Epithelial cell of esophagus (primary cell): Measurements from ENCODE around the gene NINL.
"Not testable (repeated sequence)": the region's sequence is repeated elsewhere in the genome, so short reads cannot be mapped to it uniquely, and the experiment has no call there.

ENCODE experiments used
- DNase-seq: peaks from one replicate; pipeline ENCODE4 v3.0.0; 2010; ENCODE audit warnings: low read depth
- H3K4me3 ChIP-seq: 2 replicates; pipeline ENCODE4 v1.5.1; 2011; ENCODE audit warnings: mild to moderate bottlenecking, low read length, control low read depth
- CTCF ChIP-seq: IDR thresholded peaks from 2 replicates; pipeline ENCODE4 v1.5.1; 2011; ENCODE audit warnings: low read depth, mild to moderate bottlenecking, low read length, control low read depth, inconsistent platforms; ENCODE audit not compliant: insufficient read depth; ENCODE audit errors: missing control alignments

The NINL gene

GRCh38 chr20:25584905-25585704 lies at the start of gene NINL:
TSS of gene NINL (minus strand) at chr20:25585531. CDS start at chr20:25526587, 58,944 bp downstream.
- DNase-seq: peak; percentile 62
- peak within 1 kb of the TSS; percentile 45 for H3K4me3 ChIP-seq
- no peak for TF ChIP-seq CTCF

- TF ChIP-seq CTCF: no peak
- peak; percentile 92 for DNase-seq
- no peak overlapping the region for H3K4me3 ChIP-seq
Measured at GRCh38 chr20:25632940-25633790, 47.8 kb upstream of the NINL start.

GRCh38 chr20:25630615-25631014 lies 45.3 kb upstream of the NINL start:
- H3K4me3 ChIP-seq, DNase-seq: not testable (repeated sequence)

- no peak for TF ChIP-seq CTCF
- DNase-seq: no peak
- H3K4me3 ChIP-seq: no peak overlapping the region
Measured at GRCh38 chr20:25629816-25630499, 44.6 kb upstream of the NINL start.

- no peak overlapping the region for H3K4me3 ChIP-seq
- no peak for TF ChIP-seq CTCF
- DNase-seq: no peak
Measured at GRCh38 chr20:25626779-25627178, 41.4 kb upstream of the NINL start.

GRCh38 chr20:25624500-25624939 lies 39.2 kb upstream of the NINL start:
- TF ChIP-seq CTCF: no peak
- no peak for DNase-seq
- H3K4me3 ChIP-seq: peak overlapping the region; percentile 71
